K562 (cell line): ENCODE data around the gene SKP2. TPM values are rescaled to one million over a fixed set of nuclear protein-coding genes. Genes with fewer than 3 reads are reported as not detected.

ENCODE experiments used
- CHD4 ChIP-seq: fragments of 200-600 bp; sonication (generic); IDR thresholded peaks from 3 replicates; pipeline ENCODE4 v1.6.1; 2012; ENCODE audit warnings: low read depth, mild to moderate bottlenecking, mixed read lengths, low read length, inconsistent platforms; ENCODE audit not compliant: insufficient read depth, insufficient replicate concordance, poor library complexity, severe bottlenecking
- GABPB2 ChIP-seq: fragments of 250-450 bp; sonication (Bioruptor Pico); conservative IDR thresholded peaks from 2 replicates; pipeline ENCODE4 v1.5.1; 2021; ENCODE audit warnings: mild to moderate bottlenecking
- HDAC3 ChIP-seq: fragments of 450-650 bp; IDR thresholded peaks from 2 replicates; pipeline ENCODE4 v1.6.1; 2018; ENCODE audit warnings: borderline replicate concordance, mild to moderate bottlenecking, moderate library complexity; ENCODE audit not compliant: partially characterized antibody
- HNRNPLL ChIP-seq: fragments of 200-400 bp; formaldehyde crosslinking; IDR thresholded peaks from 2 replicates; pipeline ENCODE4 v1.6.1; 2017; ENCODE audit warnings: low read length, low read depth, mild to moderate bottlenecking; ENCODE audit not compliant: poor library complexity, severe bottlenecking
- JUN ChIP-seq, 2 experiments: sonication (generic) in 1 of 2; formaldehyde crosslinking in 1 of 2; IDR thresholded peaks; 2 replicates each; pipeline versions ENCODE4 v1.6.1 to v1.8.0; 2012 to 2022; ENCODE audit warnings: borderline replicate concordance in 2 of 2, mild to moderate bottlenecking in 2 of 2, improper control_type of control experiment in 1 of 2, low read depth in 1 of 2, low read length in 1 of 2, missing genetic modification reagents in 1 of 2
- POLR3A ChIP-seq: IDR thresholded peaks from 2 replicates; pipeline ENCODE4 v1.6.1; 2011; ENCODE audit warnings: borderline replicate concordance, mild to moderate bottlenecking, moderate library complexity; ENCODE audit not compliant: insufficient read length, insufficient read depth; ENCODE audit errors: extremely low read depth
- PTRF ChIP-seq: fragments of 450-650 bp; IDR thresholded peaks from 2 replicates; pipeline ENCODE4 v1.6.1; 2016; ENCODE audit warnings: mild to moderate bottlenecking, missing genetic modification characterization, missing compliant biosample characterization
- SAP30 ChIP-seq: fragments of 200-600 bp; sonication (generic); IDR thresholded peaks from 2 replicates; pipeline ENCODE4 v1.6.1; 2012; ENCODE audit warnings: borderline replicate concordance, low read depth, mild to moderate bottlenecking, moderate library complexity, low read length, control low read depth, inconsistent platforms; ENCODE audit not compliant: insufficient read depth, poor library complexity, severe bottlenecking
- ZBTB1 ChIP-seq: sonication (generic); formaldehyde crosslinking; IDR thresholded peaks from 2 replicates; pipeline ENCODE4 v1.8.1; 2023; ENCODE audit warnings: missing genetic modification reagents, low read depth, mild to moderate bottlenecking, borderline replicate concordance
- ZKSCAN3 ChIP-seq: fragments of 250-450 bp; sonication (Bioruptor Pico); IDR thresholded peaks from 2 replicates; pipeline ENCODE4 v1.4.0; 2020
- ZNF23 ChIP-seq: fragments of 250-450 bp; sonication (Bioruptor Pico); IDR thresholded peaks from 2 replicates; pipeline ENCODE4 v1.4.0; 2020; ENCODE audit warnings: mild to moderate bottlenecking
- ZNF239 ChIP-seq: fragments of 250-450 bp; sonication (Bioruptor Pico); IDR thresholded peaks from 2 replicates; pipeline ENCODE4 v1.4.0; 2020; ENCODE audit warnings: mild to moderate bottlenecking
- ZNF75A ChIP-seq: fragments of 450-650 bp; formaldehyde crosslinking; IDR thresholded peaks from 2 replicates; pipeline ENCODE4 v1.4.0; 2020; ENCODE audit warnings: mild to moderate bottlenecking
- polyA plus RNA-seq, 8 experiments: library from polyadenylated mRNA; depleted of rRNA in 4 of 8; stranded (reverse) in 5 of 8; unstranded in 3 of 8; fragments of >200 nt; fragmentation: Nextera tagmentation in 2 of 8; fragmentation: Illumina TruSeq in 1 of 8; extraction: Ambion mirVana in 2 of 8; extraction: Trizol in 1 of 8; gene quantifications; 2 replicates each; pipeline versions ENCODE4 v1.2.1 to v1.2.3, GENCODE V29; 2011 to 2014; ENCODE audit warnings: inconsistent platforms in 1 of 8, missing spikeins in 1 of 8
- total RNA-seq, 7 experiments: library from RNA; depleted of rRNA in 6 of 7; stranded (reverse); fragments of >200 nt in 6 of 7; fragmentation: Illumina TruSeq in 2 of 7; extraction: Trizol in 2 of 7; gene quantifications; 2 replicates each; pipeline versions ENCODE4 v1.2.1 to v1.2.3, GENCODE V29; 2011 to 2021; ENCODE audit warnings: low replicate concordance in 1 of 7
- TF ChIP-seq, protein P1 (sequence below): sonication (generic); formaldehyde crosslinking; IDR thresholded peaks from 2 replicates; pipeline ENCODE4 v1.5.0; 2020; ENCODE audit warnings: missing genetic modification reagents
- TF ChIP-seq, protein P2 (sequence below): sonication (generic); formaldehyde crosslinking; IDR thresholded peaks from 2 replicates; pipeline ENCODE4 v1.8.1; 2023; ENCODE audit warnings: mild to moderate bottlenecking, missing genetic modification reagents
- TF ChIP-seq, protein P3 (sequence below), 2 experiments: fragments of 200-800 bp in 1 of 2; sonication (Bioruptor generic) in 1 of 2; sonication (generic) in 1 of 2; formaldehyde crosslinking in 1 of 2; IDR thresholded peaks in 1 of 2; conservative IDR thresholded peaks in 1 of 2; 2 replicates each; pipeline versions ENCODE4 v1.5.0 to v1.6.1; 2016 to 2020; ENCODE audit warnings: missing compliant biosample characterization in 1 of 2, missing genetic modification characterization in 1 of 2, missing genetic modification reagents in 1 of 2

Gene SKP2
- total and polyA plus RNA-seq, 9 of the 15 experiments (the other 6 are each of a cell fraction or from before 2014, with no cell fraction given) = 30.0 to 97.5 (median 80.8) TPM

DNA sequence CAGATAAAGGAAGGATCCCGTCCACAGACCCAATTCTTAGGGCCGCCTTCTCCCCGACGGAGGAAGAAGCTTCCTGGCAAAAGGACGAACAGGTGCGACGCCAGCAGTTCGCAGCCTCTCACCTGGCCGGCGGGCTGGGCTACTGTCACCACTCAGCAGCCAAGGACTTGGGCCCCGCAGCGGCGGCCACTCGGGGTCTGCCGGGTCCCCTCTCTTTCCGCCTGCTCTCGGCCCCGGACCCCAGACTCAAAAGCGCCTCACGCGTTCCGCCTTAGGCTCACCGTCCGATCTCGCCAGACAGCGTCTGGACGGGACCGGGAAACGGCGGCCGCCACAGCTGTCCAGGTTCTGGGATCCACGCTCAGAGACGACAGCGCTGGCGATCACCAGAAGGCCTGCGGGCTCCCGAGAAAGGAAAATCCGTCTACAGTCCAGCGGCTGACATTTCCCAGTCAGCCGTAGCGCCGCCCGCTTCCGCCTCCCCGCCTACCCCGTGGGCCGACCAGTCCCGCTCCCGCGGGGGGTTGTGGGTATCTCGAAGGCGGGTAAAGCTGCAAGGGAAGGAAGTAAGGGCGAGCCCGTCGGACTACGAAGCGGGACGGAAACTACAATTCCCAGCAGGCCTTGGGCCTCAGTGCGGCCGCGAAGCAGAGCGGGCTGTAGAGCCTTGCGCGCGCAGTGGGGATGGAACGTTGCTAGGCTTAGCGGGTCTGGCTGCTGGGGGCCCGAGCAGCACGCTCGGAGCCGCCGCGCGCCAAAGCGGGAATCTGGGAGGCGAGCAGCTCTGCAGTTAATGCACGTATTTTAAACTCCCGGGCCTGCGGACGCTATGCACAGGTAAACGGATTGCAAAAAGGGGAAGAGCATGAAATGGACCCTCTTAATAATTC, at the start of gene SKP2, which contains the start of gene LMBRD2 (continued):
- TF ChIP-seq HNRNPLL (peak; percentile 6), POLR3A (no peak), GABPB2 (CRISPR knock-in tag) (no peak), ZBTB1 (CRISPR knock-in tag) (peak; percentile 59; the same call in 1 of the 2 replicates), ZNF75A (no peak), JUN (IDR thresholded peaks at IDR 0.05; ENCODE audit: borderline replicate concordance, low read depth, low read length) (peak; percentile 55; the same call in 1 of the 2 replicates), JUN (CRISPR knock-in tag; IDR thresholded peaks at IDR 0.05; ENCODE audit: borderline replicate concordance) (no peak), HDAC3 (no peak), PTRF (tag) (no peak), ZKSCAN3 (CRISPR knock-in tag) (no peak), ZNF239 (CRISPR knock-in tag) (no peak), ZNF23 (CRISPR knock-in tag) (no peak), SAP30 (no peak), CHD4 (no peak)
- TF ChIP-seq, protein P1, sequence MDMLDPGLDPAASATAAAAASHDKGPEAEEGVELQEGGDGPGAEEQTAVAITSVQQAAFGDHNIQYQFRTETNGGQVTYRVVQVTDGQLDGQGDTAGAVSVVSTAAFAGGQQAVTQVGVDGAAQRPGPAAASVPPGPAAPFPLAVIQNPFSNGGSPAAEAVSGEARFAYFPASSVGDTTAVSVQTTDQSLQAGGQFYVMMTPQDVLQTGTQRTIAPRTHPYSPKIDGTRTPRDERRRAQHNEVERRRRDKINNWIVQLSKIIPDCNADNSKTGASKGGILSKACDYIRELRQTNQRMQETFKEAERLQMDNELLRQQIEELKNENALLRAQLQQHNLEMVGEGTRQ = no peak; the same call in 1 of the 2 replicates
- TF ChIP-seq, protein P2, sequence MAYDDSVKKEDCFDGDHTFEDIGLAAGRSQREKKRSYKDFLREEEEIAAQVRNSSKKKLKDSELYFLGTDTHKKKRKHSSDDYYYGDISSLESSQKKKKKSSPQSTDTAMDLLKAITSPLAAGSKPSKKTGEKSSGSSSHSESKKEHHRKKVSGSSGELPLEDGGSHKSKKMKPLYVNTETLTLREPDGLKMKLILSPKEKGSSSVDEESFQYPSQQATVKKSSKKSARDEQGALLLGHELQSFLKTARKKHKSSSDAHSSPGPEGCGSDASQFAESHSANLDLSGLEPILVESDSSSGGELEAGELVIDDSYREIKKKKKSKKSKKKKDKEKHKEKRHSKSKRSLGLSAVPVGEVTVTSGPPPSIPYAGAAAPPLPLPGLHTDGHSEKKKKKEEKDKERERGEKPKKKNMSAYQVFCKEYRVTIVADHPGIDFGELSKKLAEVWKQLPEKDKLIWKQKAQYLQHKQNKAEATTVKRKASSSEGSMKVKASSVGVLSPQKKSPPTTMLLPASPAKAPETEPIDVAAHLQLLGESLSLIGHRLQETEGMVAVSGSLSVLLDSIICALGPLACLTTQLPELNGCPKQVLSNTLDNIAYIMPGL (CRISPR knock-in tag) = peak; percentile 71
- TF ChIP-seq, protein P3, sequence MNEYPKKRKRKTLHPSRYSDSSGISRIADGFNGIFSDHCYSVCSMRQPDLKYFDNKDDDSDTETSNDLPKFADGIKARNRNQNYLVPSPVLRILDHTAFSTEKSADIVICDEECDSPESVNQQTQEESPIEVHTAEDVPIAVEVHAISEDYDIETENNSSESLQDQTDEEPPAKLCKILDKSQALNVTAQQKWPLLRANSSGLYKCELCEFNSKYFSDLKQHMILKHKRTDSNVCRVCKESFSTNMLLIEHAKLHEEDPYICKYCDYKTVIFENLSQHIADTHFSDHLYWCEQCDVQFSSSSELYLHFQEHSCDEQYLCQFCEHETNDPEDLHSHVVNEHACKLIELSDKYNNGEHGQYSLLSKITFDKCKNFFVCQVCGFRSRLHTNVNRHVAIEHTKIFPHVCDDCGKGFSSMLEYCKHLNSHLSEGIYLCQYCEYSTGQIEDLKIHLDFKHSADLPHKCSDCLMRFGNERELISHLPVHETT (CRISPR knock-in tag; conservative IDR thresholded peaks at IDR 0.05 in 1 of 2, IDR thresholded peaks at IDR 0.05 in 1 of 2) = no peak
